Fibroblast of villous mesenchyme (primary cell): ENCODE results near the gene GKN2. TPM values are rescaled to one million over a fixed set of nuclear protein-coding genes. Genes with fewer than 3 reads are reported as not detected.
"Not testable (repeated sequence)": the region's sequence is repeated elsewhere in the genome, so short reads cannot be mapped to it uniquely, and the experiment has no call there.

Experiments used
- DNase-seq: peaks from one replicate; pipeline ENCODE4 v3.0.0-alpha.2; 2010; ENCODE audit warnings: low read depth
- H3K4me3 ChIP-seq: 2 replicates; pipeline ENCODE4 v1.5.1; 2011; ENCODE audit warnings: low read depth, mild to moderate bottlenecking, low read length
- total RNA-seq: library from RNA; depleted of rRNA; stranded (reverse); fragments of >200 nt; gene quantifications from 2 replicates; pipeline ENCODE4 v1.2.3, GENCODE V29; 2012
- TF ChIP-seq, protein P1 (sequence below): IDR thresholded peaks from 2 replicates; pipeline ENCODE4 v1.5.1; 2012; ENCODE audit warnings: low read depth, mild to moderate bottlenecking, low read length; ENCODE audit not compliant: insufficient read depth

Gene GKN2
- total RNA-seq, 1 donor = not detected

DNA sequence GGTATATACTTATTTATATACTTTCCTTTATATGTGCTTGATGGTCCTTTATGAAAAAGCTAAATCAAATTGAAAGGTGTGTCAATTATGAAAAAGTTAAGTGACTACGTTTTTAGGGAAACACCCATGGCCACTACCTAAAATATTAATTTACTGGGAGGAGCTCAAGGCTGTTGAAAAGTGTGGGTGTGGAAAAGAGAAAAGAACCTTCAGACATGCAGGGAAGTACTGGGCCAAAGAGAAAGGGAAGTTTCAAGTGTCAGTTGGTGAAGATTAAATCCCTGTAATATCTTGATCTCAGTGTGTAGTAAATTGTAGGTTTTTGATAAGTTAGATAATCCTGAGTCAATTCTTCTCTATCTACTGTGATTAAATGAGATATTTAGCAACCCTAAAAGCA lies 15.5 kb upstream of the GKN2 start:
- DNase-seq = no peak
- H3K4me3 ChIP-seq = no peak overlapping the region
- TF ChIP-seq, protein P1, sequence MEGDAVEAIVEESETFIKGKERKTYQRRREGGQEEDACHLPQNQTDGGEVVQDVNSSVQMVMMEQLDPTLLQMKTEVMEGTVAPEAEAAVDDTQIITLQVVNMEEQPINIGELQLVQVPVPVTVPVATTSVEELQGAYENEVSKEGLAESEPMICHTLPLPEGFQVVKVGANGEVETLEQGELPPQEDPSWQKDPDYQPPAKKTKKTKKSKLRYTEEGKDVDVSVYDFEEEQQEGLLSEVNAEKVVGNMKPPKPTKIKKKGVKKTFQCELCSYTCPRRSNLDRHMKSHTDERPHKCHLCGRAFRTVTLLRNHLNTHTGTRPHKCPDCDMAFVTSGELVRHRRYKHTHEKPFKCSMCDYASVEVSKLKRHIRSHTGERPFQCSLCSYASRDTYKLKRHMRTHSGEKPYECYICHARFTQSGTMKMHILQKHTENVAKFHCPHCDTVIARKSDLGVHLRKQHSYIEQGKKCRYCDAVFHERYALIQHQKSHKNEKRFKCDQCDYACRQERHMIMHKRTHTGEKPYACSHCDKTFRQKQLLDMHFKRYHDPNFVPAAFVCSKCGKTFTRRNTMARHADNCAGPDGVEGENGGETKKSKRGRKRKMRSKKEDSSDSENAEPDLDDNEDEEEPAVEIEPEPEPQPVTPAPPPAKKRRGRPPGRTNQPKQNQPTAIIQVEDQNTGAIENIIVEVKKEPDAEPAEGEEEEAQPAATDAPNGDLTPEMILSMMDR = no peak

DNA sequence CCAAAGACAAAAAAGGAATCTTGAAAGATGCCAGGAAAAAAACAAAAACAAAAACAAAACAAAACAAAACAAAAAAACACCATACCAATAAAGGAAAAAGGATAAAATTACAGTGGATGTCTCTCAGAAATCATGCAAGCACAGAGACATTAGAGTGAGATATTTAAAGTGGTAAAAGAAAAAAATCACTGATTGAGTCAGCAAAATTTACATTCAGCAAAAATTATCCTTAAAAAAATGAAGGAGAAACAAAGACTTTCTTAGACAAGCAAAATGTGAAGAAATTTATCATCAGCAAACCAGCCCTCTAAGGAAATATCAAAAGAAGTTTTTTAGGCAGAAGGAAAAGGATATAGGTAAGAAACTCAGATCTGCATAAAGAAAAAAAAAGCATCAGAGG lies 11.6 kb upstream of the GKN2 start:
- no peak for DNase-seq
- H3K4me3 ChIP-seq = no peak overlapping the region
- TF ChIP-seq, protein P1 = no peak

DNA sequence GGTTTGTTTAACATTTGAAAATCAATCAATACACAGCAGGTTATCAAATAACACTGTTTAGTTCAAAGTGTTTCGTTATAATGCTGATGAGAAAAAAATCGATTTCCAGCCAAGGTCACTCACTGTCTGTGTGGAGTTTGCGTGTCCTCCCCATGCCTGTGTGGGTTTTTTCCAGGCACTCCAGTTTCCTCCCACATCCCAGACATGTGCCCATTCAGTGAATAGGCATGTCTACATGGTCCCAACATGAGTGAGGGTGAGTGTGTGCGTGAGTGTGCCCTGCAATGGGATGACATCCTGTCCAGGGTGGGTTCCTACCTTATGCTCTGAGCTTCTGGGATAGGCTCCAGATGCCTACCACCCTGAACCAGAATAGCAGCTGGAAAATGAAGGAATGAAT lies 8.7 kb upstream of the GKN2 start:
- DNase-seq = no peak
- no peak overlapping the region for H3K4me3 ChIP-seq
- TF ChIP-seq, protein P1 = no peak

DNA sequence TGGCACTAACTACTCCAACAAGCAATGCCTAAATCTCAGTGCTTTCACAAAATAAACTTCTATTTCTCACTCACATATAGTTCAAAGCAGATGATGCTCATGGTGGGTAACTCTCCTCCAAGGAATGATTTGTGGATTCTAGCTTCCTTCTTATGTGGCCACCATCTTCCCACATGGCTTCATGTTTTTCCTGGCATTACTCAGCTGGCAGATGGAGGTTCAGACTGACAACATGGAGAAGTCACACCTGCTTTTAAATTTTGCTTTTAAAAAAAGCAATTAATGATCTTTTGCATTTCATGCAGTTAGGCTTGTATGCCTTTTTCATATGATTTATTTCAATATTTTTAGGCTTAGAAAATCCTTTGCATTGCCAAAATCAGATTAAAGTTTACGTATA lies 6.3 kb upstream of the GKN2 start:
- TF ChIP-seq, protein P1 = no peak
- no peak overlapping the region for H3K4me3 ChIP-seq
- DNase-seq = no peak

DNA sequence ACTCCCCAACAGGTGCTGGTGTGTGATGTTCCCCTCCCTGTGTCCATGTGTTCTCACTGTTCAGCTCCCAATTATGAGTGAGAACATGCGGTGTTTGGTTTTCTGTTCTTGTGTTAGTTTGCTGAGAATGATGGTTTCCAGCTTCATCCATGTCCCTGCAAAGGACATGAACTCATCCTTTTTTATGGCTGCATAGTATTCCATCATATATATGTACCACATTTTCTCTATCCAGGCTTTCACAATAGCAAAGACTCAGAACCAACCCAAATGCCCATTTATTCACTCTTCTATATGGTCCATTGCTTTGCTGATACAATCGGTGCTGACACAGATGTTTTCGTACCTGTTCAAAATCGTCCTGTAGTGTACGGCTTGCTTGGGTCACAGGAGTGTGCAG lies 2.7 kb upstream of the GKN2 start:
- DNase-seq, H3K4me3 ChIP-seq: not testable (repeated sequence)

DNA sequence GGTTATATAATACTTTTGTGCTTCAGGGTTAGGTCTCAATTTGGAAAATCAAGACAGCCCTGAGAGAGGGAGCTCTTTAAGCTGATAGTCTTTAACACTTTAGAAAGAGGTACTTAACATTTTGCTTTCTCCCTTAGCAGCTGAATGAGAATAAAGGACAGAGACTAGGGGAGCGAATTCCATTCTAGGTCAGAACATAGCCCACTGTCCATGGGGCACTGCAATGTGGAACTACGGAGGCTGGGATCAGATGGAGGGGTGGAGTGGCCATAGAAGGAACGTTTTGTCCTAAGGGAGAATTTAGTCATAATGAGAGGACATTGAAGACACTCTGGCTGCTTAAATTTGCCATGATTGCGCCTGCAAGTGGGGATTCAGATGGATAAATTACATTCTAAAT lies 794 bp downstream of the GKN2 start:
- no peak overlapping the region for H3K4me3 ChIP-seq
- no peak for DNase-seq
- TF ChIP-seq, protein P1 = no peak

DNA sequence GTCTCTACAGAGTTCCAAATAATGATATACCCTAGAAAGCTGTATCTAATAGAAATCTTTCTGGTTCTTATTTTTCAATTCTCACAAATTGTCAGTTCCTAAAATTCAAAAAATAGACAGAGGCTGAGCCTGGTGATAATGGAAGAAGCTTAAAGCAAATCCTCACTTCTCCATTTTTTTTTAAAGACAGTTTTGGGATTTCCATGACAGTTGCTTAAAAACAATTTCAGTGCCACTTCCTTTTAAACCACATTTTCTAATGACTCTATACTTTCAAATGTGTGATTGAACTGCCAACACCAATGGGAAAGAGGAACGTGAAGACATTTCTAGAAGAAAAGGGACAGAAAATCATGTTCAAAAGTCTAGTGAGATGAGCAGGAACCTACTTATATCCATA lies 4.0 kb downstream of the GKN2 start:
- TF ChIP-seq, protein P1 = no peak
- DNase-seq = no peak
- H3K4me3 ChIP-seq = no peak overlapping the region

DNA sequence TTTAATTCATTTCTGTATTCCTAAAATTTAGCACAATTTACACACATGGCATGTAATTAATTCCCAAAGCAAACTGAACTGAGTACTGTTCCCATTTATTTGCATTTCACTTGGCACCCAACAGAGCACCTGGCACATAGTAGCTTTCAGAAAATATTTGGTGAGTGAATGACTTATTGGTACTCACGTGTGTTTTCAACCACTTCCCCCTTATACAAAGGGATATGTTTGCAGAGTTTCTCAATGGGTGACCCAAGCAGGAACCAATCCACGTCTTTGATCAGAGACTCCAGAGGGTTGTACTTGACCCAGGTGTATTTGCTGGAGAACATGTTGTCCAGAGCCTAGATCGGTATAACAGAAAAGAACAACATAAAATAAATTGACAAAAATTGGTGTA lies 6.6 kb downstream of the GKN2 start:
- no peak overlapping the region for H3K4me3 ChIP-seq
- no peak for DNase-seq
- TF ChIP-seq, protein P1 = no peak
